ENCODE results near the gene POU2F3. TPM values are rescaled to one million over a fixed set of nuclear protein-coding genes. Genes with fewer than 3 reads are reported as not detected.

POU2F3 gene
- total and polyA plus RNA-seq, 2 of the 13 experiments (the other 11 are each of a cell fraction or from before 2014, with no cell fraction given) = not detected

DNA sequence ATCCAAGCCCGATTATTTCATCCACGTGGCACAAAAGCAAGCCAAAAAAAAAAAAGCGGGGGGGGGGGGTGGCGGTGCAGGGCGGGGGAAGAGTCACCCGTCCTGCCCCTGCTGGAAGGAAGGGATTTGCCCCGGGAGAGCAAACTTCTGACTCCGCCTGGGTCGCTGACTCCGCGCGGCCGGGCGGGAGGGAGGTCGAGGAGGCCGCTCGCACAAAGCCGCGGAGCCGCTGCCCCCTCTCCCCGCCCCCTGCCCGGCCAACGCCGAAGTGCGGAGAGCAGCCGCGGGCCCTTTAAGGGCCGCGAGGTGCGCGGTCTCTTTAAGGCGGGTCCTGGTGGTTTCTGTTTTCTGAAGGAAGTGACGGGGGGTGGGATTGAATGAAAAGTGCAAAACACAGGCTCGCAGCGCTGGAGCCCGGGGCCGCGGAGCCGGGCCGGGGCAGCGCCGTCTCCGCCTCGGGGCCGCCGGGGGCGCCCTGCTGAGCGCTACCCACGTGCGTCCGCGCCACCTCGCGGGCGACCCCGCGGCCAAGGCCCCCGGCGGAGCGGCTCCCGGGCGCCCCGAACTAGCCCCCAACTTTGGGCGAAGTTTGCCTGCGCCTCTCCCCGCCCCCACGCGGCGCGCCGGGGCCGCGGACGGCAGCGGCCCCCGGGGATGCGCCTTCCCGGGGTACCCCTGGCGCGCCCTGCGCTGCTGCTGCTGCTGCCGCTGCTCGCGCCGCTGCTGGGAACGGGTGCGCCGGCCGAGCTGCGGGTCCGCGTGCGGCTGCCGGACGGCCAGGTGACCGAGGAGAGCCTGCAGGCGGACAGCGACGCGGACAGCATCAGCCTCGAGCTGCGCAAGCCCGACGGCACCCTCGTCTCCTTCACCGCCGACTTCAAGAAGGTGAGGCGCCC, 29.1 kb upstream of the POU2F3 start, which contains the start of gene OAF (continued):
- TF ChIP-seq, protein P1, sequence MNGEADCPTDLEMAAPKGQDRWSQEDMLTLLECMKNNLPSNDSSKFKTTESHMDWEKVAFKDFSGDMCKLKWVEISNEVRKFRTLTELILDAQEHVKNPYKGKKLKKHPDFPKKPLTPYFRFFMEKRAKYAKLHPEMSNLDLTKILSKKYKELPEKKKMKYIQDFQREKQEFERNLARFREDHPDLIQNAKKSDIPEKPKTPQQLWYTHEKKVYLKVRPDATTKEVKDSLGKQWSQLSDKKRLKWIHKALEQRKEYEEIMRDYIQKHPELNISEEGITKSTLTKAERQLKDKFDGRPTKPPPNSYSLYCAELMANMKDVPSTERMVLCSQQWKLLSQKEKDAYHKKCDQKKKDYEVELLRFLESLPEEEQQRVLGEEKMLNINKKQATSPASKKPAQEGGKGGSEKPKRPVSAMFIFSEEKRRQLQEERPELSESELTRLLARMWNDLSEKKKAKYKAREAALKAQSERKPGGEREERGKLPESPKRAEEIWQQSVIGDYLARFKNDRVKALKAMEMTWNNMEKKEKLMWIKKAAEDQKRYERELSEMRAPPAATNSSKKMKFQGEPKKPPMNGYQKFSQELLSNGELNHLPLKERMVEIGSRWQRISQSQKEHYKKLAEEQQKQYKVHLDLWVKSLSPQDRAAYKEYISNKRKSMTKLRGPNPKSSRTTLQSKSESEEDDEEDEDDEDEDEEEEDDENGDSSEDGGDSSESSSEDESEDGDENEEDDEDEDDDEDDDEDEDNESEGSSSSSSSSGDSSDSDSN (CRISPR knock-in tag; IDR thresholded peaks at IDR 0.05) = peak; percentile 54; the same call in 1 of the 2 replicates
- TF ChIP-seq ZNF33A (CRISPR knock-in tag; IDR thresholded peaks at IDR 0.05; ENCODE audit: borderline replicate concordance) = no peak
- TF ChIP-seq TBX2 (CRISPR knock-in tag; IDR thresholded peaks at IDR 0.05; ENCODE audit: borderline replicate concordance) = peak; percentile 60
- peak; percentile 56 for TF ChIP-seq AGO2 (optimal IDR thresholded peaks at IDR 0.05; ENCODE audit: low read depth, low read length)
- TF ChIP-seq NFIC (IDR thresholded peaks at IDR 0.05; ENCODE audit: low read length) = no peak
- TF ChIP-seq HNRNPLL (IDR thresholded peaks at IDR 0.05; ENCODE audit: low read depth, low read length, poor library complexity, severe bottlenecking) = peak; percentile 66
- TF ChIP-seq, protein P2, sequence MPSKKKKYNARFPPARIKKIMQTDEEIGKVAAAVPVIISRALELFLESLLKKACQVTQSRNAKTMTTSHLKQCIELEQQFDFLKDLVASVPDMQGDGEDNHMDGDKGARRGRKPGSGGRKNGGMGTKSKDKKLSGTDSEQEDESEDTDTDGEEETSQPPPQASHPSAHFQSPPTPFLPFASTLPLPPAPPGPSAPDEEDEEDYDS (CRISPR knock-in tag; IDR thresholded peaks at IDR 0.05) = peak; percentile 53; the same call in 1 of the 2 replicates
- no peak for TF ChIP-seq SOX6 (IDR thresholded peaks at IDR 0.05)
- TF ChIP-seq SOX6 (CRISPR knock-in tag; IDR thresholded peaks at IDR 0.05) = peak; percentile 31; the same call in 1 of the 2 replicates
- TF ChIP-seq SALL1 (CRISPR knock-in tag; IDR thresholded peaks at IDR 0.05) = peak; percentile 26
- TF ChIP-seq HMG20B (CRISPR knock-in tag; conservative IDR thresholded peaks at IDR 0.05) = 0 out of 2 replicates have a peak, but pooled peaks have one; percentile 24
- no peak for TF ChIP-seq SRSF1 (optimal IDR thresholded peaks at IDR 0.05; ENCODE audit: low read depth, low read length)
- TF ChIP-seq DR1 (CRISPR knock-in tag; IDR thresholded peaks at IDR 0.05) = no peak
- peak; percentile 17; the same call in 1 of the 2 replicates for TF ChIP-seq ZSCAN21 (CRISPR knock-in tag; IDR thresholded peaks at IDR 0.05; ENCODE audit: borderline replicate concordance)
- TF ChIP-seq ZNF546 (CRISPR knock-in tag; conservative IDR thresholded peaks at IDR 0.05) = no peak
- TF ChIP-seq FOXC1 (CRISPR knock-in tag; IDR thresholded peaks at IDR 0.05; ENCODE audit: borderline replicate concordance) = no peak
- TF ChIP-seq ZEB1 (IDR thresholded peaks at IDR 0.05; ENCODE audit: insufficient replicate concordance, low read depth) = peak; percentile 48
- TF ChIP-seq, protein P3, sequence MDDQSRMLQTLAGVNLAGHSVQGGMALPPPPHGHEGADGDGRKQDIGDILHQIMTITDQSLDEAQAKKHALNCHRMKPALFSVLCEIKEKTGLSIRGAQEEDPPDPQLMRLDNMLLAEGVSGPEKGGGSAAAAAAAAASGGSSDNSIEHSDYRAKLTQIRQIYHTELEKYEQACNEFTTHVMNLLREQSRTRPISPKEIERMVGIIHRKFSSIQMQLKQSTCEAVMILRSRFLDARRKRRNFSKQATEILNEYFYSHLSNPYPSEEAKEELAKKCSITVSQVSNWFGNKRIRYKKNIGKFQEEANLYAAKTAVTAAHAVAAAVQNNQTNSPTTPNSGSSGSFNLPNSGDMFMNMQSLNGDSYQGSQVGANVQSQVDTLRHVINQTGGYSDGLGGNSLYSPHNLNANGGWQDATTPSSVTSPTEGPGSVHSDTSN (CRISPR knock-in tag; IDR thresholded peaks at IDR 0.05; ENCODE audit: borderline replicate concordance) = no peak
- TF ChIP-seq, protein P4, sequence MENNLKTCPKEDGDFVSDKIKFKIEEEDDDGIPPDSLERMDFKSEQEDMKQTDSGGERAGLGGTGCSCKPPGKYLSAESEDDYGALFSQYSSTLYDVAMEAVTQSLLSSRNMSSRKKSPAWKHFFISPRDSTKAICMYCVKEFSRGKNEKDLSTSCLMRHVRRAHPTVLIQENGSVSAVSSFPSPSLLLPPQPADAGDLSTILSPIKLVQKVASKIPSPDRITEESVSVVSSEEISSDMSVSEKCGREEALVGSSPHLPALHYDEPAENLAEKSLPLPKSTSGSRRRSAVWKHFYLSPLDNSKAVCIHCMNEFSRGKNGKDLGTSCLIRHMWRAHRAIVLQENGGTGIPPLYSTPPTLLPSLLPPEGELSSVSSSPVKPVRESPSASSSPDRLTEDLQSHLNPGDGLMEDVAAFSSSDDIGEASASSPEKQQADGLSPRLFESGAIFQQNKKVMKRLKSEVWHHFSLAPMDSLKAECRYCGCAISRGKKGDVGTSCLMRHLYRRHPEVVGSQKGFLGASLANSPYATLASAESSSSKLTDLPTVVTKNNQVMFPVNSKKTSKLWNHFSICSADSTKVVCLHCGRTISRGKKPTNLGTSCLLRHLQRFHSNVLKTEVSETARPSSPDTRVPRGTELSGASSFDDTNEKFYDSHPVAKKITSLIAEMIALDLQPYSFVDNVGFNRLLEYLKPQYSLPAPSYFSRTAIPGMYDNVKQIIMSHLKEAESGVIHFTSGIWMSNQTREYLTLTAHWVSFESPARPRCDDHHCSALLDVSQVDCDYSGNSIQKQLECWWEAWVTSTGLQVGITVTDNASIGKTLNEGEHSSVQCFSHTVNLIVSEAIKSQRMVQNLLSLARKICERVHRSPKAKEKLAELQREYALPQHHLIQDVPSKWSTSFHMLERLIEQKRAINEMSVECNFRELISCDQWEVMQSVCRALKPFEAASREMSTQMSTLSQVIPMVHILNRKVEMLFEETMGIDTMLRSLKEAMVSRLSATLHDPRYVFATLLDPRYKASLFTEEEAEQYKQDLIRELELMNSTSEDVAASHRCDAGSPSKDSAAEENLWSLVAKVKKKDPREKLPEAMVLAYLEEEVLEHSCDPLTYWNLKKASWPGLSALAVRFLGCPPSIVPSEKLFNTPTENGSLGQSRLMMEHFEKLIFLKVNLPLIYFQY (CRISPR knock-in tag; IDR thresholded peaks at IDR 0.05; ENCODE audit: borderline replicate concordance) = no peak
- no peak for TF ChIP-seq NR1H2 (CRISPR knock-in tag; IDR thresholded peaks at IDR 0.05; ENCODE audit: borderline replicate concordance, low read depth)
